NCI-H2081 (cell line): Measurements from ENCODE around the gene TTC28.

ENCODE experiments used
- DNase-seq, 2 experiments: peaks; one replicate each; lab custom pipeline; 2025; lab: John Stamatoyannopoulos, UW

The TTC28 gene

DNA sequence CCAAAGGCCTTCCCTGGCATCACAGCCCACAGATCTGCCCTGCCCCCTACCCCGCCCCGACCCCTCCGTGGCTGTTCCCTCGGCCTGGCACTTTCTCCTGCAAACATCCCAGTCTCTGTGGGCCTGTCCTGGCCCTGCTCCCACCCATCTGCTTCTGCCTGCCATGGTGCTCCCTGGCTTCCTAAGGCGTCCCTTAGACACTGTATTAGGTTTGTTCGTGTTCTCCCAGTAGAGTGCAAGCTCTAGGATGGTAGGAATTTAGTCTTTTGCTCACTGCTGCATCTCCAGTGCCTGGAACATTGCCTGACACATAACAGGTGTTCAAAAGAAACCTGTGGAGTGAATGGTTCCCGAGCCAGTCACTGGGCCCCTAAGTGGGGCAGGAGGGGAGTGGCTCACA is 690.9 kb downstream of the TTC28 start:
- DNase-seq: no peak

DNA sequence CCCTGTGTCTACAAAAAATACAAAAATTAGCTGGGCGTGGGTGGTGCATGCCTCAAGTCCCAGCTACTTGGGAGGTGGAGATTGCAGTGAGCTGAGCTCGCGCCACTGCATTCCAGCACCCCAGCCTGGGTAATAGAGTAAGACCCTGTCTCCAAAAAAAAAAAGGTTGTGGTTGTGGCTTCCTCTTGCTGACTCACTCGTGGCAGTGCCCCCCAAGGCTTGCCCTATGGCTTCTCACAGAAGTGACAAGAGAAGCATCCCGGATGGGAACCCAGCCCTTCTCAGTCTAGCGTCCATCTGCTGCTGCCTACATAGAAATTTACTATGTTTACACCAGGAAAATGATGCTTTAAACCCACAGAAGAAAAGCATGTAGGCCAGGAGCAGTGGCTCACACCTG is 692.1 kb downstream of the TTC28 start:
- DNase-seq: no peak

DNA sequence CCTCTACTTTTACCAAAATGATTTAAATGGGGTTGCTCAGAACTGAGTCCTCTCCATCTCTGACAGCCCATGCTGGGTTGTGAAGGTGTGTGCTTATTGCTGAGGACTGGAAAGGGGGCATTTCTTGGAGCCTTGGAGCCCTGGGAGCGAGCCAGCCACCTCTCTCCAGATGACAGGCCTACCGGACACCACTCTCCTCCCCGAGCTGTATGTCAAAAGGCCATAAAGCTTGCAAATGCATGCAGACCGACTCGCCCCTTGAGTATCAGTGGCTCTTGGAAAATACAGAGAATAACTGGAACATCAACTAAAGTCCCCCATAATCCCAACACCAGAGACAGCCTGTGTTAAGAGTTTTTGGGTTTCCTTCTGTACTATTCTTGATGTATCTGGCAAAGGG is 692.7 kb downstream of the TTC28 start:
- DNase-seq: no peak

DNA sequence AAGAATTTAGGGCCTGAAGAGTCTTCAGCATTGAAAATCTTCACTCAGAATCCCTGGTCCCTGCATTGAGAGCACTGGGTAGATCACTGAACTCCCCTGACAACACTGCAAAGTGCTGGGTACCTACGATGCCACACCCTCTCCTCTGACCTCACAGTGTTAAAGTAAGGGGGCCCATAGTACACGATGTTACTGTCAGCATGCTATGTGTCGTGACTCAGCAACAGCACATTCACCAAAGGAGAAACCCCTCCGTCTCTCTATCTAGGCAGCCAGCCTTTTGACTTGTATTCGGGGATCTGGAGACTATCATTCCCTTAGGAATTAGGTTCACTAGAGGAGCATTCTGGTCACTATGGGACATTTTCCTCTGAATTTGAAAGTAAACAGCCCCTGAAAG is 693.2 kb downstream of the TTC28 start:
- DNase-seq: no peak

DNA sequence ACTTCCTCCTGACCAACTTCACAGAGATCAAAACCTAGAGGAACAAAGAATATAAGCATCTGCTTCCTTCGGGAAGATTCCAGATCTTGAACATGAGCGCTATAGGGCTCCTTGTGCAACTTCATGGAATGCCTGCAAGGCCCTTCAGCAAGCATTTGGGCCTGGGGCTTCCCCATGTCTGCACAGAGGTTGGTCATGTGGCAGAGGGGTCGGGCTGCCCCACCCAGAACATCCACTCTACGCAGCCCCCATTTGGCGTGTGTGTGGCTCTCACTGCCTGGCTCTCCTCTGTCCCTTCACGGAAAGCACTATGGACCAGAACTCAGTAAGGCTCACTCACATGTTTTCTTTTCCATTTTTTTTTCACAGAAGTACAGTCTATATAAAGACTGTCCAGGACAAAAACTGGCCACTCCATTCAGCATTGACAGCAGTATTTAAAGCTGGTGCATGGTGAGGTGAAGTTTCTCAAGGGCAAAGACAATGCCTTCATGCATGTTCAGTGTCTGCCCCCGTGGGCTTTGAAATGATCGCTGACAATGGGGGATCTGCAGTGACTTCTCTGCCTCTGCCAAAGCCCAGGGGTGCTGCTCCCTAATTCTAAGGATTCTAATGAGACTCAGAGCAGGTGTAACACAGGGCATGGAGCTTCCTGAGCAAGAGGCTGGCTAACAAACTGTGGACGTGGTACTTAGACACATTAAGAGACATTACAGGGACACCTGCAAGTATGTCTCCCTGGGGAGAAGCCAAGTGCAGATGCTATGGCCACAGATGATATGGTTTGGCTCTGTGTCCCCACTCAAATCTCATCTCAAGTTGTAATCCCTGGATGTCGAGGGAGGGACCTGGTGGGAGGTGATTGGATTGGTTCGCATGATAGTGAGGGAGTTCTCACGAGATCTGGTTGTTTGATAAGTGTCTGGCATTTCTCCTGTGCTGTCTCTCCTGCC is 694.0 kb downstream of the TTC28 start:
- DNase-seq: no peak

DNA sequence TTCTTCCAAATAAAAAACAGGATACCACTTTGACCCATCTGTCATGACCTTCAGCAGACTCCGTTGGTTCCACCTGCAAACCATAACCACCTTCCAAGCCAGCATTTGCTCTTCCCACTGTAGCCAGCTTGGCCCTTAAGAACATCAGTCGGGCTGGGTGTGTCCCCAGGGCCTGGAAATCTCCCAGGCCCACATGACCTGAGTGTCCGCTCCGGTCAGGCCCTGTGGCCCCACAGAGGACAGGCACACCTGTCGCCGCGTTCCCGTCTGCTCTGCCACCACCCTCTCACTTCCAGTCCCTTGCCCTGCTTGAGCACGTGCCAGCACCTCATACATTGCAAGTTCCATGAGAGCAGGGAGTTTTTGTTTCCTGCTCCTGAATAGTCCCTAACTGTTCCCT is 694.9 kb downstream of the TTC28 start:
- DNase-seq: no peak

DNA sequence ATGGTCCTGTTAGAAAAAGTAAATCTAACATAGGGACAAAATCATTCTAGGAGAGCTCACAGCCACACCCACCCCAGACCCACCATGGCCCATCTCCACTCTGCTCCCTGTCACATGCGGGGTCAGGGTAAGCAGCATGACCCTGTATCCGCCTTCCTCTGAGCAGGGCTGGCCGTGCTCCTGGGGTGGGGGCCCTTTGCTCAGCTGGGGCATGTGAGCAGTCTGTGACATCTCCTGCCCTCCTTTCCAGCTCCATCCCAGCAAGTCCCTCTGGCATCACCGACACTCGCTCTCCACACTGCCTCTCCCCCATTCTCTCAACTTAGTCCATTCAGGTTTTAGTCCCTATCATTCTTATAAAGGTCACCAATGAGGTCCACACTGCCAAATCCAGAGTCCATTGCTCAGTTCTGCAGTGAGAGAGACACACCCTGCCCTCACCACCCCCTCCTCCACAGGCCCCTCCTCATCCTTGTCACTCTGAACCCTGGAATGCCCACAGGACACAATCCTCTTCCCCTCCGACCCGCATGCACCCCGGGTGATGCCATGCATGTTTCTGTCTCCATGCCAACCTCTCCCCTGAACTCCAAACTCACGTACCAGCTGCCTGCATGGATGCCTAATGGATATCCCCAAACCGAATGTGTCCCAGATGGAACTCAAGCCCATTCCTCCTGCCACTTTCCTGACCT is 695.5 kb downstream of the TTC28 start:
- no peak for DNase-seq

DNA sequence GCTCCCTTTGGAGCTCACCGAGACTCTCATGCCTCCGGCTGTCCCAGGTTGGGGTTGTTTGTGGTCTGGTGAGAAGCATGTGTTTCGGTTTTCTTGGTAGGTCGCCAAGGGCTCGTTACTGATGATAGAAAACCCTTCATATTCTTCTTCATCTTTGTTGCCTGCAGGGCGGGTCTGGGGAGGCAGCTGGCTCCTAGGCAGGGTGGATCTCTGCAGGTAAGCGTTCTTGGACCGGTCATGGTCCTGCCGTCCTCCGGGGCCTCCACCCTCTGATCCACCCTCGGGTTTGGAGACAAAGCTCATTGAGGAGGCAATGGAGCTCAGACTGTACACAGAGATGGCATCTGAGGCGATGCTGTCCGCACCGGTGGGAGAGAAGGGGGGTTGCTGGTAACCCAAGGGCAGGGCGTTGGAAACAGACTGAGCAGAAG is 696.3 kb downstream of the TTC28 start:
- DNase-seq: no peak

DNA sequence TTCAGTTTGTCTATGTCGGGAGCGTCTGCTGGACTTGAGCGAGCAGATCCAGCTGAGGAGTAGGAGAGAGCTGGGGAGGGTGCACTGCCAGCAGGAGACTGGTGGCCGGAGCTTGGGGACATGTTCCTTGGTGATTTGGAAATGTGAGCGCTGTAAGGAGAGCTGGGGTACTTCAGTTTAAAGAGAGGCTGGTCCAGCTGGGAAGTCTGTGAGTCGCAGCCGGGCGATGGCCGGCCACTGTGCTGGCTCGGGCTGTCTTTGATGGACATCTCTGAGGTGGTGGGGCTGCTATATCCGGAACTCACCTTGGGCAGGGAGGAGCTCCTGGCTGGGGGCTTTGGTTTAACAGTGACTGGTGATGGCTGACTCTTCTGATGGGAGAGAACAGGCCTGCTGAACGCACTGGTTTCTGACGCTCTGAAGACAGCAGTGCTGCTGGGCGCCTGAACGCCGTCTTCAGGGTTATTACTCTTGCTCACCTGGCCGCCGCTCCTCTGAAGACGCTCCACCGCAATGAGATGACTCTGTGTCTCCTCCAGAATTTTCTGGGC is 696.9 kb downstream of the TTC28 start:
- DNase-seq: no peak

DNA sequence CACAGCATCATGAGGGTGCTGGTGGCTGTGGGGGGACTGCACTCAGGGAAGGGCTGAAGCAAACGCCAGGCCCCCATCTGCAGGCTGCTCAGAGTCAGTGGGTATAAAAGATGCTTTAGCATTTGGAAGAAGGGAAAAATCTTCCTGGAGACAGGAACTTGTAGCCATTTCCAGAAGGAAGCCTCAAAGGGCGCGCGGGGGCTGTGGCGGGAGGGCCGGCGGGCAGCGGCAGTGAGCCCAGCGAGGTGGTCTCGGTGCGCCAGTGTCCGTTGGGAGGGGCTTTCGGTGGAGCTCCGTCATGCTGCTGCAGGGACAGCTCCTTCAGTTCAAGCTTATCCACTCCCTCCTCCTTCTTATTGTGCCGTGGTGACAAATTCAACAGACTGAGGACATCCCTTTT is 697.5 kb downstream of the TTC28 start:
- no peak for DNase-seq

DNA sequence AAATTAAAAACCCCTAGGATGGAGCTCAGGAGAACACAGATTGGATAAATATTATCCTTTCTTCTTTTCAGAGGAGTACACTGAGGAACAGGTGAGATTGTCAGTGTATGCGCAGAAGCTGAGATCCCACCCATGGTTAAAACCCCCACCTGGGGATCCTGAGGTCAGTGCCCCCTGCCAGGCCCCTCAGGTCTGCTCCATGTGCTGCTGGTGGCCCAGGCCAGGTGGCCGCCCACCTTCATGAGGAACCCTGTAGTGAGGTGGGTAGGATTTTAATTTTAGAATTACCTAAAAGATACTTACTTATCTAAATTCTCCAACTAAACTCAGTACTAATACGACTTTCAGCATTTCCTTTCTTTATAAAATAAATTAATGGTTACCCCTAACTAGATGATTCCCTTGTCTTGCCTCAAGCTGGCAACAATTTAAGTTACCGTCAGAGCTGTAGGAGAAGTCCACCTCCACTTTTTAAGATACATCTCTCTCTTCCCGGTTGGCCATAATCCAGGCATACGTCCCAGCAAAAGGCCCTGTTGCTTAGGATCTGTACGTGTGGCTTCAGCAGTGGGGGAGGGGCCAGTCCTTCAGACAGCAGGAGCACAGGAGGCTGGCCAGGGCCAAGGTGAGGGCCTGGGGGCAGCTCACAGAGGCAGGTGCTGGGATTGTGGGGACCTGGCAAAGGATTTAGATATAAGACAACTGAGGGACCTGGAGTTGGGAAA is 699.1 kb downstream of the TTC28 start:
- DNase-seq: no peak

DNA sequence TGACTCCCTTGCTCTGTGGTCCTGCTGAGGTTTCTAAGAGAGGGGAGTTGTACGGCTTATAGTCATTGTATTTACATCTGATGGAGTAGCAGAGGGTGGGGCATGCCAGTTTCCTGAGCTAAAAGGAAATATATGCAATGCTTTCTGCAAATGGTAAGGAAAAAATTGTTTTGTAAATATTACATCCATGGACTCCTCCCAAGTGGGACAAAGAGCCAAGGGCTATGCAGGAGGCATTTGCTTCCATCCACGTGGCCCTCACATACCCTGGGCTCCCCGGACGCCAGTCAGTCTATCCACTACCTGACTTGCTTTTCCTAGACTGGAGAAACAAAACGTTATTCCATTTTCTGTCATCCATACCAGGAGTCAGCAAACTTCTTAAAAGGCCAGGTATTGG is 700.8 kb downstream of the TTC28 start:
- DNase-seq: peak in 1 of 2 experiments; percentile 13

DNA sequence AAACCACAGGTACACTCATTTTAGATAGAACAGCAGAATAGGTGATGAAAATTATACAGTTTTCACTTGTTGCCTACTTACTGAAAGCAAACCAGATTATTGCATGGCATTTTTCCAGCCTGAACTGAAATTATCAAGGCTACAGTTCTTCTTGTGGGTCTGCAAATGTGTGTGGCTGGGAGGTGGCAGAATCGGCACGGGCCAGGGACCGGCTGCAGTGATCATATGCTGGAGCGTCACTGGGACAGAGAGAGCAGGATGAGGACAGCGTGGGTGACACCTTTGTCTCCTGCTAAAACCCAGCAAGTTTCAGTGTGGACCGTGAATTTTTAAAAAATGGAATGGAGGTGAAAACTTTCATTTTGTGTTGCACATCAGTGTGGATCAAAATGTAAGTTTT is 701.3 kb downstream of the TTC28 start:
- DNase-seq: no peak

DNA sequence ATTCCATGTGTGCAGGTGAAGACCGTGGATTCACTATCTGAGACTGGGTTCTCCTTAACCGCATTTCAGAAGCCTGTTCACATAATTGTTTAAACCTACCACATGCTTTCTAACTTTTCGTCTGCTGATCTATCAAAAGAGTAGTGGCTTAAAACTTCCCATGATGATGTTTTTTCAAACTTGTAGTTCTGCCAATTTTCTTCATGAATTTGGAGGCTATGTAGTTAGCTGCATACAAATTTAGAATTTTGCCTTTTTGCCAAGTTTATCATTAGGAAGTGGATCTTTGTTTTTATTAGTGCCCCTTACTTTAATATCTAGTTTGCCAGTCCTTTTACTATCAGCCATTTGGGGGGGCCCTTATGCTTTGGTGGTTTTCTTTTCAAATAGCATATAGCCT is 703.1 kb downstream of the TTC28 start:
- DNase-seq: no peak

DNA sequence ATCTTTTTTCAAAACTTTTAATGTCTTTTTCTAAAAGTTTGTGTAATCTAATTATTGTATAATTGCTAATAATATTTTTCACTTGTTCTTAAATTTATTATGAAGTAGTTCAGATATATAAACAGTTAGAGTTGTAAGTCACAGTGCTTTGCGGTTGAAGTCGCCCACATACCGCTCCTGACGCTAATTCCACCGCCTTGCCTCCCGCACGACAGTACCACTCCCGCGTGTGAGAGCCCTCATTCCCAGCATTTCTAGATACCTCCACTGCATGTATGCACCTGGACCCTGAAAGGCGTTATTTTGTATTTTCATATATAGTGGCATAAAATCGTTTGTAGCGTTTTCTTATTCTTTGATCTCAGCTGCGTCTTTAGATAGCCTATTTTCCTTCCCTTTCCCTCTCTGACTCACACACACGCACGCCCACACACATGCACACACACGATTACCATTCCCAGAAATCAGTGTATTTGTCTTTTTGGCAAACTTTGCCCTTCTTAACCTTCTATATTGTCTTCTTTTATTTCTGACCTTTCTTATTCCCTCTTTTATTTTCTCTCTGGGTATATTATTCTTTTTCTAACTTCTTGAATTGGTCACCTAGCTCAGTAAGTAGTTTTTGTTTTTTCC is 704.1 kb downstream of the TTC28 start:
- no peak for DNase-seq

DNA sequence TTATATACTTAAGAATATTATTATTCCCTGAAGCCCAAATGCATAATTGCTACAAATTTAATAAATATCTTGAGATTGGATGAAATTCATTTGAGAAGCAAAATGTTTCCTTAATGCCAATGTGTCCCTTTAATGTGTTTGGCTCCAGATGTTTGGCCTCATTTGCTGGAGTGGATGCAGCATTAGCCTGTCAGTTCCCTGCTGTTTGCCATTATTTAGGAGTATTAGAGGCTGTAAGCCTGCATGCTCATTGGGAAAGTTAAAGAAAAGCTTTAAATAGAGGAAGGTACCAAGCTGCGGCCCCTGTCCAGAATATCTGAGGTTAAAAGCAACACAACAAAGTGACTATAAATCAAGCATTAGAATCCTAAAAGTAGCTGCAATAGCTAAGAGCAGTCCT is 705.8 kb downstream of the TTC28 start:
- DNase-seq: peak in 1 of 2 experiments; percentile 11

DNA sequence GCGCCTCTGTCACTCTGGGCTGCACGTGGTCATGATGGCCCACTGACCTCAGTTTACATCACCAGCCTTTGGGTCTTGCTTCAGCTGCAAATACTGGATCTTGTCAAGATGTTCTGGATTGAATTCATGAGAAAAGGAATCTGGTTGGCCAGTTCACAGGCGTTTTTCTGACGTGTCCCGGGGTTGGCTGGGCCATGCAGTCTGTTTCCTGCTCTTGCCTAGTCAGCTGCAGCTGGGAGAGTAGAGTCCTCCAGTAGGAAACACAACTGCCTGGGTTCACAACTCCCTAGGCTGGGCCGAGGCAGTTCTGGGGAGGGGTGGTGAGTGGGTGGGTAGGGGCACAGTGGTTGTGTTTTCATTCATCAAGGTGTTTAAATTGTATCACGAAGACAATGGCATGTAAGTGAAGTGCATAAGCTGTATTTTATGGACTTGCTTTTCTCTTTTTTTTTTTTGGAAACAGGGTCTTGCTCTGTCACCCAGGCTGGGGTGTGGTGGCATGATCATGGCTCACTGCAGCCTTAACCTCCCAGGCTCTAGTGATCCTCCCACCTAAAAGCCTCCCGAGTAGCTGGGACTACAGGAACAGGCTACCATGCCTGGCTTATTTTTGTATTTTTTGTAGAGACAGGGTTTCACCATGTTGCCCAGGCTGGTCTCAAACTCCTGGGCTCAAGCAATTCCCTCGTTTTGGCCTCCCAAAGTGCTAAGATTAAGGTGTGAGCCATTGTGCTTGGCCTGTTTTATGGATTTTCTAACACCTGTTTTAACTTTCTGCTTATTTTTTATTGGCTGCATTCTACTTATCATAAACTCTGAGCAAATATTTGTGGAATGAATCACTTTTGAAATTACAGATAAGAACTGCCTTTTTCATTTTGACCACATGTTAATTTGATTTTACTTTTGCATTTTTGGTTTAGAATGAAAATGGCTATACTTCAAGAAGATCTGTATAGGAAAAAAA is 706.6 kb downstream of the TTC28 start:
- DNase-seq: no peak

DNA sequence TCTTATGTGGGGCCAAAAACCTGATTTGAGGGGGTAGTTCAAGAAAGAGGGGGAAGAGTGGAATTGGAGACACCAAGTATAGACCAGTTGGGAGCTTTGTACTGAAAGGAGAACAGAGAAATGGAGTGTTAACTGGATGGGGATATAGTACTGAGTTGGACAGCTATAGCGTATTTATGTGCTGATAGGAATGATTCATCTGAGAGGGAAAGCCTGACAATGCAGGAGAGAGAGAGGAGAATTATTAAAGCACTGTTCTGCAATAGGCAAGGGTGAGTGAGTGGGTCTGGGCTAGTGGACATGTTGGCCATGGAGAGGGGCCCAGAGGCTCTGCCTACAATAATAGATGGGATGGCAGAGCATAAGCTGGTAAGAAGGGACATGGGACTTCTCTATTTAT is 707.7 kb downstream of the TTC28 start:
- no peak for DNase-seq

DNA sequence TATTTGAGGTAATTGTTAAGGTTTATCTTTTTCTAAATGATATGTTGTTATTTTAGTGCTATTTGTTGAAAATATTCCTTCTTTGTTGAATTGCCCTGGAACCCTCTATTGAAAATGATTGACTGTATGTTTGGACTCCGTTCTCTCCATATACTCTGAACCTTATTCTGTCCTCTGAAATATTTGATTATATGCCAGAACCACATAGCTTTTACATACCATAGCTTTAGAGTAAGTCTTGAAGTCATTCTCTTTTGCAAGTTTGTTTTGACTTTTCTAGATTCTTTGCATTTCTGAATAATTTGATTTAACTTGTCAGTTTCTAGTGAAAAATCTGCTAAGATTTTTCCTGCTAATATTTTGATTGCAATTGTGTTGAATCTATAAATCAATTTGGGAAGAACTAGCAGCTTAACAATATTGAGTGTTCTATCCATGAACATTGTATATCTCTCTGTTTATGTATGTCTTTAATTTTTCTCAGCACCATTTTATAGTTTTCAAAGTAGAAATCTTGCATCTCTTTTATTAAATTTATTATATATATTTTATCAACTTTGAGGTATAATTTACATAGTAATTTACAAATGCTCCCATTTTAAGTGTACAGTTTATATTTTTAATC is 708.9 kb downstream of the TTC28 start:
- no peak for DNase-seq
